Activated naive CD4-positive, alpha-beta T cell treated with anti-CD3 and anti-CD28 coated beads, Interleukin-2, amount 50 U/mL, for 24 hours (primary cell): ENCODE results near the gene SERPING1.

Experiments
- H3K27ac Mint-ChIP-seq: one replicate; pipeline ENCODE4 v1.8.0; 2021; ENCODE audit warnings: mild to moderate bottlenecking, mixed read lengths
- H3K27me3 Mint-ChIP-seq: one replicate; pipeline ENCODE4 v1.8.0; 2021; ENCODE audit warnings: mixed read lengths
- H3K36me3 Mint-ChIP-seq: one replicate; pipeline ENCODE4 v1.8.0; 2021; ENCODE audit warnings: mixed read lengths
- H3K4me1 Mint-ChIP-seq: one replicate; pipeline ENCODE4 v1.8.0; 2021; ENCODE audit warnings: mixed read lengths
- H3K4me3 Mint-ChIP-seq: one replicate; pipeline ENCODE4 v1.8.0; 2021; ENCODE audit warnings: mild to moderate bottlenecking, mixed read lengths
- H3K9me3 Mint-ChIP-seq: one replicate; pipeline ENCODE4 v1.8.0; 2021; ENCODE audit warnings: mixed read lengths

The SERPING1 gene

GRCh38 chr11:57584341-57584740, 13.1 kb upstream of the SERPING1 start:
- no peaks in the 10 kb centered on the region for H3K36me3 Mint-ChIP-seq
- H3K27me3 Mint-ChIP-seq, result no peaks in the 10 kb centered on the region
- H3K4me1 Mint-ChIP-seq, result peaks cover 4% of the 10 kb centered on the region
- H3K9me3 Mint-ChIP-seq, result no peaks in the 10 kb centered on the region
- H3K27ac Mint-ChIP-seq, result no peak overlapping the region
- no peak overlapping the region for H3K4me3 Mint-ChIP-seq

- H3K9me3 Mint-ChIP-seq, result no peaks in the 10 kb centered on the region
- H3K4me3 Mint-ChIP-seq, result no peak overlapping the region
- H3K27me3 Mint-ChIP-seq, result no peaks in the 10 kb centered on the region
- no peak overlapping the region for H3K27ac Mint-ChIP-seq
- no peaks in the 10 kb centered on the region for H3K36me3 Mint-ChIP-seq
- peaks cover 4% of the 10 kb centered on the region for H3K4me1 Mint-ChIP-seq
These were observed 12.2 kb upstream of the SERPING1 start for GRCh38 chr11:57585301-57585700.

GRCh38 chr11:57586711-57587245, 10.7 kb upstream of the SERPING1 start:
- H3K27ac Mint-ChIP-seq, result no peak overlapping the region
- H3K4me1 Mint-ChIP-seq, result peaks cover 4% of the 10 kb centered on the region
- no peaks in the 10 kb centered on the region for H3K9me3 Mint-ChIP-seq
- H3K36me3 Mint-ChIP-seq, result no peaks in the 10 kb centered on the region
- H3K4me3 Mint-ChIP-seq, result no peak overlapping the region
- H3K27me3 Mint-ChIP-seq, result no peaks in the 10 kb centered on the region

- no peaks in the 10 kb centered on the region for H3K9me3 Mint-ChIP-seq
- no peaks in the 10 kb centered on the region for H3K36me3 Mint-ChIP-seq
- no peak overlapping the region for H3K4me3 Mint-ChIP-seq
- peaks cover 2% of the 10 kb centered on the region for H3K27me3 Mint-ChIP-seq
- H3K27ac Mint-ChIP-seq, result no peak overlapping the region
- peaks cover 4% of the 10 kb centered on the region for H3K4me1 Mint-ChIP-seq
These were observed 9.3 kb upstream of the SERPING1 start for GRCh38 chr11:57588046-57588710.

GRCh38 chr11:57596266-57596885, 1.1 kb upstream of the SERPING1 start:
- Mint-ChIP-seq H3K27me3 (peaks cover 21% of the 10 kb centered on the region), H3K4me1 (no peaks in the 10 kb centered on the region), H3K9me3 (no peaks in the 10 kb centered on the region), H3K27ac (no peak overlapping the region), H3K36me3 (no peaks in the 10 kb centered on the region), H3K4me3 (no peak overlapping the region)

- Mint-ChIP-seq H3K9me3 (no peaks in the 10 kb centered on the region), H3K27ac (no peak overlapping the region), H3K4me3 (no peak overlapping the region), H3K27me3 (peaks cover 19% of the 10 kb centered on the region), H3K4me1 (no peaks in the 10 kb centered on the region), H3K36me3 (no peaks in the 10 kb centered on the region)
These were observed 688 bp downstream of the SERPING1 start for GRCh38 chr11:57597916-57598830.

- H3K4me1 Mint-ChIP-seq, result no peaks in the 10 kb centered on the region
- no peak overlapping the region for H3K27ac Mint-ChIP-seq
- H3K36me3 Mint-ChIP-seq, result no peaks in the 10 kb centered on the region
- no peaks in the 10 kb centered on the region for H3K9me3 Mint-ChIP-seq
- H3K4me3 Mint-ChIP-seq, result no peak overlapping the region
- H3K27me3 Mint-ChIP-seq, result peaks cover 19% of the 10 kb centered on the region
These were observed 1.3 kb downstream of the SERPING1 start for GRCh38 chr11:57598831-57599155.

GRCh38 chr11:57599381-57599780, 1.9 kb downstream of the SERPING1 start:
- Mint-ChIP-seq H3K27me3 (peaks cover 14% of the 10 kb centered on the region), H3K36me3 (no peaks in the 10 kb centered on the region), H3K4me3 (no peak overlapping the region), H3K4me1 (no peaks in the 10 kb centered on the region), H3K9me3 (no peaks in the 10 kb centered on the region), H3K27ac (no peak overlapping the region)

GRCh38 chr11:57601297-57601696, 3.8 kb downstream of the SERPING1 start:
- Mint-ChIP-seq H3K36me3 (no peaks in the 10 kb centered on the region), H3K4me3 (no peak overlapping the region), H3K27ac (no peak overlapping the region), H3K9me3 (no peaks in the 10 kb centered on the region), H3K4me1 (no peaks in the 10 kb centered on the region), H3K27me3 (peaks cover 14% of the 10 kb centered on the region)

- Mint-ChIP-seq H3K27me3 (peaks cover 4% of the 10 kb centered on the region), H3K4me1 (no peaks in the 10 kb centered on the region), H3K27ac (no peak overlapping the region), H3K36me3 (no peaks in the 10 kb centered on the region), H3K9me3 (no peaks in the 10 kb centered on the region), H3K4me3 (no peak overlapping the region)
These were observed 7.0 kb downstream of the SERPING1 start for GRCh38 chr11:57604296-57605027.

- H3K9me3 Mint-ChIP-seq, result no peaks in the 10 kb centered on the region
- no peaks in the 10 kb centered on the region for H3K36me3 Mint-ChIP-seq
- H3K27ac Mint-ChIP-seq, result no peak overlapping the region
- H3K4me1 Mint-ChIP-seq, result no peaks in the 10 kb centered on the region
- H3K4me3 Mint-ChIP-seq, result no peak overlapping the region
- no peaks in the 10 kb centered on the region for H3K27me3 Mint-ChIP-seq
These were observed 7.5 kb downstream of the SERPING1 start for GRCh38 chr11:57605028-57605420.

GRCh38 chr11:57610170-57610569, 12.7 kb downstream of the SERPING1 start:
- Mint-ChIP-seq H3K36me3 (no peaks in the 10 kb centered on the region), H3K27me3 (no peaks in the 10 kb centered on the region), H3K27ac (no peak overlapping the region), H3K4me3 (no peak overlapping the region), H3K9me3 (no peaks in the 10 kb centered on the region), H3K4me1 (no peaks in the 10 kb centered on the region)

GRCh38 chr11:57614234-57614772, 16.8 kb downstream of the SERPING1 start:
- H3K36me3 Mint-ChIP-seq, result no peaks in the 10 kb centered on the region
- H3K27me3 Mint-ChIP-seq, result no peaks in the 10 kb centered on the region
- no peak overlapping the region for H3K4me3 Mint-ChIP-seq
- H3K27ac Mint-ChIP-seq, result no peak overlapping the region
- H3K4me1 Mint-ChIP-seq, result no peaks in the 10 kb centered on the region
- H3K9me3 Mint-ChIP-seq, result no peaks in the 10 kb centered on the region

- Mint-ChIP-seq H3K36me3 (no peaks in the 10 kb centered on the region), H3K4me1 (no peaks in the 10 kb centered on the region), H3K27me3 (no peaks in the 10 kb centered on the region)
These were observed 17.8 kb downstream of the SERPING1 start for GRCh38 chr11:57615308-57615707.

GRCh38 chr11:57616595-57616994, 19.1 kb downstream of the SERPING1 start:
- Mint-ChIP-seq H3K4me1 (no peaks in the 10 kb centered on the region), H3K27me3 (peaks cover 1% of the 10 kb centered on the region), H3K27ac (no peak overlapping the region), H3K4me3 (no peak overlapping the region), H3K9me3 (no peaks in the 10 kb centered on the region), H3K36me3 (no peaks in the 10 kb centered on the region)

More at GRCh38 chr11:57615308-57615707, 17.8 kb downstream of the SERPING1 start:
- H3K27ac Mint-ChIP-seq, result no peak overlapping the region
- no peak overlapping the region for H3K4me3 Mint-ChIP-seq
- no peaks in the 10 kb centered on the region for H3K9me3 Mint-ChIP-seq
